Activated CD8-positive, alpha-beta T cell treated with anti-CD3 and anti-CD28 coated beads for 36 hours (primary cell): Measurements from ENCODE around the gene FAM237B. TPM values are rescaled to one million over a fixed set of nuclear protein-coding genes. Genes with fewer than 3 reads are reported as not detected.
"Not testable (repeated sequence)": the region's sequence is repeated elsewhere in the genome, so short reads cannot be mapped to it uniquely, and the experiment has no call there.

Experiments
- ATAC-seq: fragments of 200-7000 bp; cut with Tn5 transposase; one replicate; pipeline ENCODE4 v1.10.0; 2021; ENCODE audit warnings: mild to moderate bottlenecking, moderate library complexity
- CTCF ChIA-PET: fragments of 350-600 bp; sonication (Branson Sonifier 250); formaldehyde crosslinking; loops from one replicate; lab custom pipeline; 2021; ENCODE audit warnings: antibody characterized with exemption; lab: Charles Lee
- POLR2A ChIA-PET: fragments of 350-600 bp; sonication (Branson Sonifier 250); formaldehyde crosslinking; loops from one replicate; lab custom pipeline; 2021; ENCODE audit warnings: antibody characterized with exemption; lab: Charles Lee
- DNase-seq: peaks from one replicate; pipeline ENCODE4 v3.0.0-alpha.2; 2020
- H3K27ac Mint-ChIP-seq: one replicate; pipeline ENCODE4 v1.8.0; 2021; ENCODE audit warnings: mild to moderate bottlenecking, mixed read lengths
- H3K27me3 Mint-ChIP-seq: one replicate; pipeline ENCODE4 v1.8.0; 2021; ENCODE audit warnings: mixed read lengths
- H3K36me3 Mint-ChIP-seq: one replicate; pipeline ENCODE4 v1.8.0; 2021; ENCODE audit warnings: low read depth, mixed read lengths
- H3K4me1 Mint-ChIP-seq: one replicate; pipeline ENCODE4 v1.8.0; 2021; ENCODE audit warnings: low read depth, mixed read lengths
- H3K4me3 Mint-ChIP-seq: one replicate; pipeline ENCODE4 v1.8.0; 2021; ENCODE audit warnings: mild to moderate bottlenecking, moderate library complexity, mixed read lengths
- H3K9me3 Mint-ChIP-seq: one replicate; pipeline ENCODE4 v1.8.0; 2021; ENCODE audit warnings: mixed read lengths
- CTCF ChIP-seq: fragments of 200-600 bp; IDR thresholded peaks from one replicate; pipeline ENCODE4 v1.8.0; 2022; ENCODE audit warnings: antibody characterized with exemption, mild to moderate bottlenecking
- intact Hi-C: fragments of 100-400 bp; cut with micrococcal nuclease; formaldehyde crosslinking; loops from one replicate; pipeline ENCODE4 v1.10.0; 2022
- total RNA-seq, 2 experiments: library from RNA; stranded (reverse); gene quantifications; one replicate each; pipeline ENCODE4 v1.2.3, GENCODE V29; 2021

The FAM237B gene
- not detected for total RNA-seq

- Mint-ChIP-seq H3K9me3 (no peaks in the 10 kb centered on the region), H3K4me3 (peak within 1 kb of the TSS; percentile 22), H3K27me3 (peaks cover 47% of the 10 kb centered on the region), H3K27ac (no peak within 1 kb of the TSS), H3K4me1 (peaks cover 10% of the 10 kb centered on the region), H3K36me3 (no peaks in the 10 kb centered on the region)
- POLR2A ChIA-PET: no interaction called here
- intact Hi-C loops: no loop called here
- CTCF ChIA-PET: interaction anchor here (1.4 kb wide), 1 partner anchor 8 kb away, joined by 4 read pairs; no protein-coding TSS in a partner anchor
- no peak for DNase-seq
- peak; percentile 34 for ATAC-seq
- no peak for TF ChIP-seq CTCF
Observed at GRCh38 chr7:90320801-90321494, at the start of gene FAM237B. TSS of gene FAM237B (minus strand) at chr7:90321304. CDS start at chr7:90319748, 1,556 bp downstream.

- Mint-ChIP-seq H3K27ac (no peak overlapping the region), H3K4me1 (peaks cover 46% of the 10 kb centered on the region), H3K9me3 (peaks cover 9% of the 10 kb centered on the region), H3K36me3 (peaks cover 73% of the 10 kb centered on the region), H3K27me3 (no peaks in the 10 kb centered on the region), H3K4me3 (no peak overlapping the region)
- ChIA-PET POLR2A (interaction anchor here (1.5 kb wide), 1 partner anchor 23 kb away, joined by 3 read pairs; no protein-coding TSS in a partner anchor), CTCF (no interaction called here)
- TF ChIP-seq CTCF: no peak
- intact Hi-C loops: no loop called here
- DNase-seq: no peak
- ATAC-seq: no peak
Observed at GRCh38 chr7:90351987-90352386, 30.9 kb upstream of the FAM237B start.

- not testable (repeated sequence) for DNase-seq
Observed at GRCh38 chr7:90350032-90350431, 28.9 kb upstream of the FAM237B start.

GRCh38 chr7:90349305-90349704, 28.2 kb upstream of the FAM237B start:
- ChIA-PET POLR2A (no interaction called here), CTCF (interaction anchor here (1.0 kb wide), 1 partner anchor 10 kb away, joined by 3 read pairs; no protein-coding TSS in a partner anchor)
- ATAC-seq (no peak), DNase-seq (no peak)
- peaks cover 47% of the 10 kb centered on the region for H3K4me1 Mint-ChIP-seq
- no peaks in the 10 kb centered on the region for H3K27me3 Mint-ChIP-seq
- intact Hi-C loops: loop anchor here (5.0 kb wide), 1 partner anchor 53 kb away; the partner anchor contains the start of gene CLDN12
- H3K36me3 Mint-ChIP-seq: peaks cover 54% of the 10 kb centered on the region
- TF ChIP-seq CTCF: no peak
- peaks cover 2% of the 10 kb centered on the region for H3K9me3 Mint-ChIP-seq
- H3K4me3 Mint-ChIP-seq: no peak overlapping the region
- no peak overlapping the region for H3K27ac Mint-ChIP-seq

More at GRCh38 chr7:90350032-90350431, 28.9 kb upstream of the FAM237B start:
- H3K4me3 Mint-ChIP-seq, intact Hi-C loops, ATAC-seq, H3K27me3 Mint-ChIP-seq, H3K27ac Mint-ChIP-seq, H3K9me3 Mint-ChIP-seq, POLR2A ChIA-PET, CTCF ChIA-PET: not testable (repeated sequence)
- Mint-ChIP-seq H3K36me3 (peaks cover 57% of the 10 kb centered on the region), H3K4me1 (peaks cover 47% of the 10 kb centered on the region)

GRCh38 chr7:90347759-90348158, 26.7 kb upstream of the FAM237B start:
- H3K4me1 Mint-ChIP-seq: peaks cover 46% of the 10 kb centered on the region
- peaks cover 2% of the 10 kb centered on the region for H3K9me3 Mint-ChIP-seq
- ChIA-PET CTCF (interaction anchor here (0.7 kb wide), 1 partner anchor 105 kb away, joined by 3 read pairs; no protein-coding TSS in a partner anchor), POLR2A (no interaction called here)
- no peaks in the 10 kb centered on the region for H3K27me3 Mint-ChIP-seq
- peaks cover 47% of the 10 kb centered on the region for H3K36me3 Mint-ChIP-seq
- H3K4me3 Mint-ChIP-seq: peak overlapping the region; percentile 95
- peak overlapping the region; percentile 98 for H3K27ac Mint-ChIP-seq
- no peak for DNase-seq
- intact Hi-C loops: loop anchor here (5.0 kb wide), 1 partner anchor 55 kb away; the partner anchor contains the start of gene CLDN12
- no peak for TF ChIP-seq CTCF
- ATAC-seq: no peak
